GM21619 (cell line): Measurements from ENCODE around the gene ARHGAP18.

ENCODE experiments used
- ATAC-seq: cut with Tn5 transposase; IDR thresholded peaks from one replicate; pipeline ENCODE4 v1.9.1; 2021; ENCODE audit not compliant: unreplicated experiment

Gene ARHGAP18

GRCh38 chr6:129694036-129694435, 15.9 kb downstream of the ARHGAP18 start:
- no peak for ATAC-seq

GRCh38 chr6:129692467-129692866, 17.5 kb downstream of the ARHGAP18 start:
- ATAC-seq = no peak

GRCh38 chr6:129691709-129692108, 18.3 kb downstream of the ARHGAP18 start:
- ATAC-seq = no peak

- no peak for ATAC-seq
Measured at GRCh38 chr6:129691043-129691640, 18.8 kb downstream of the ARHGAP18 start.

- peak; percentile 64 for ATAC-seq
Measured at GRCh38 chr6:129686941-129687627, 22.9 kb downstream of the ARHGAP18 start.

- ATAC-seq = no peak
Measured at GRCh38 chr6:129685662-129686031, 24.3 kb downstream of the ARHGAP18 start.

GRCh38 chr6:129684903-129685661, 24.9 kb downstream of the ARHGAP18 start:
- no peak for ATAC-seq

- ATAC-seq = no peak
Measured at GRCh38 chr6:129684323-129684884, 25.6 kb downstream of the ARHGAP18 start.

GRCh38 chr6:129683601-129684322, 26.2 kb downstream of the ARHGAP18 start:
- peak; percentile 91 for ATAC-seq

- no peak for ATAC-seq
Measured at GRCh38 chr6:129681913-129682205, 28.1 kb downstream of the ARHGAP18 start.

GRCh38 chr6:129680633-129681032, 29.3 kb downstream of the ARHGAP18 start:
- no peak for ATAC-seq

- ATAC-seq = no peak
Measured at GRCh38 chr6:129679758-129680157, 30.2 kb downstream of the ARHGAP18 start.

GRCh38 chr6:129679275-129679674, 30.7 kb downstream of the ARHGAP18 start:
- no peak for ATAC-seq

- ATAC-seq = no peak
Measured at GRCh38 chr6:129678463-129678862, 31.5 kb downstream of the ARHGAP18 start.

- ATAC-seq = no peak
Measured at GRCh38 chr6:129677620-129678325, 32.2 kb downstream of the ARHGAP18 start.

- ATAC-seq = no peak
Measured at GRCh38 chr6:129675669-129676472, 34.1 kb downstream of the ARHGAP18 start.

GRCh38 chr6:129673748-129674147, 36.2 kb downstream of the ARHGAP18 start:
- no peak for ATAC-seq

GRCh38 chr6:129672881-129673631, 36.9 kb downstream of the ARHGAP18 start:
- peak; percentile 78 for ATAC-seq

- peak; percentile 9 for ATAC-seq
Measured at GRCh38 chr6:129672341-129672682, 37.7 kb downstream of the ARHGAP18 start.
